Measurements from ENCODE around the gene GRB10.

Gene GRB10

DNA sequence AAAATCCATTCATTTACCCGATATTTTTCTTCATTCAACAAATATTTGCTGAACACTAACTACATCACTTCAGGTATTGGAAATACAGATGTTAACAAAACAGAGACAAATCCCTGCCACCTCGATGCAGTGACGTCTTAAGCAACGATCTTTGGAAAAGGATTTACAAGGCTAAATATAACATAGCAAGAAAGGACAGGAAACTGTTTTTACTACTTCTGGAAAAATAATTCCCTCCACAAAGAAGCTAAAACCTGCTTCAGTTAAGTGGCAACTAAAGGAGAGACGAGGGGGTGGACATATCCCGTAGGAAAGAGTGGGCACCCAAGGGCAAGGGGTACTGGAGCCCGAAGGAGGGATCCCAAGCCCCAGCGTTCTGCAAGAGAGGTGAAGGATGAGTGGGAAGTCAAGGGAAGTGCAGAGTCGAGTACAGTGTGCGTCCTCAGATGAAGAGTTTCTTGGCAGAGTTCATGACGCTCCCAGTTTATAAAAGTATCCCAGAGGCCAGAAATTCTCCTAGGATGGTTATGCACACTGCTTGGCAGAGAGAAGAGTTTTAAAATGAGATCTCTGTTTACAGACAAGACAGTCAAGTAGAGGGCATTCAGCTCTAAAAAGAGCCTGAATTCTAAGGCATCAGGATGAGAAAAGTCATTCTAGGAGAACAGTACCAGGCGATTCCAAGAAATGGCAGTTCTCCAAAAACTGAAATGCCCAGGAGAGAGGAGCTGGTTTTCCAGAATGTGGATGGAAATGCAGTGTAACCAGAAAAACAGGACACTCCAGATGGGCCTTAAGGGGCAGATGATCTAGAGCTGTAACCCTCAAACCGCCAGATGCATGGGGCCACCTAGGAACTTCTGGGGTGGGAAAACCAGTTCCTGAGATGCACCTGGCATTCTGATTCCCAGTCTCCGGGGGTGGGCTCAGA, 97.3 kb downstream of the GRB10 start:
- DNase-seq = no peak

DNA sequence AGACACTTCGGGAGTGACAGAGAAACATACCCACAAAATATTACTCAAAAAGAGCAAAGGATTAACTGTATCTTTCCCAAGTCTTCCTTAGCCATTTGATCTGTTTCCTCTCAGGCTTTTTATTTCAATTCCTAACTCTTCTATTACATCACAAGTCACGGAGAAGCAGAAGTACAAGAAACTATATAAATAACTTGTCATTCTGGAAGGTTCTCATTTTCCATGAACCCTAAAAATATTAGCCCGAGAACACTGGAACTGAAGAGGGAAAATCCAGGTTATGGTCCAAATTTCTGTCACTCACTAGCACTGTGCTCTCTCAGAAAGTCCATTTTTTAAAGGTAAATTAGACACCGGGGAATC, 98.0 kb downstream of the GRB10 start:
- no peak for DNase-seq

DNA sequence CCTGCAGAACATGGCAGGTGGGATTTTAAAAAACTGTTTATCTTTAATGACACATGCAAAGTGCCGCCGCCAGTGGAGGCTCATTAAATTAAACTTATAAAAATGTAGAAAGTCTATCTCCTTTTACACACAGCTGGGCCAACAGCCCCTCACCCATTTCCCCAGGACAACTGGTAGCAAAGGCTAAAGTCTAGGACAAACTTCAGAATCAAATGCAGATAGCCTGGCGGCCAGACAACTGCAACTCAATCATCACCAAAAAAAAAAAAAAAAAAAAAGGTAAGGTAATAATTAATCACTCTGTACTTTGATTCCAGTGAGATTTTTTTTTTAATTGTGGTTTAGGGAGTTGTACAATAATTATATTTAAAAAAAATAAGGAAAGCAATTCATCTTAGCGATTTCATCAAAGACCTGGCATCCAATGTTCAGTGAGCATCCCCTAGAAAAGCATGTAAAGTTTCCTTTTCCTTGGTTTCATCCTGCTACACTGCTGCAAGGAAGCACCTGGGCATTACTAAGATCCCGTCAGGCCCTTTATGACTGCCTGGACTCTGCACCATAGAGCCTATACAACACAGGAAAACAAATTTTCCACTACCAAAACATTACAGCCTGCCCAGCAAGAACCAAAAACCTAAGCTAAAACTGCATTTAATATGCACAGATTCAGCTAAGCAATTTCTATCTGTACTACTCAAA, 98.5 kb downstream of the GRB10 start:
- DNase-seq = no peak

DNA sequence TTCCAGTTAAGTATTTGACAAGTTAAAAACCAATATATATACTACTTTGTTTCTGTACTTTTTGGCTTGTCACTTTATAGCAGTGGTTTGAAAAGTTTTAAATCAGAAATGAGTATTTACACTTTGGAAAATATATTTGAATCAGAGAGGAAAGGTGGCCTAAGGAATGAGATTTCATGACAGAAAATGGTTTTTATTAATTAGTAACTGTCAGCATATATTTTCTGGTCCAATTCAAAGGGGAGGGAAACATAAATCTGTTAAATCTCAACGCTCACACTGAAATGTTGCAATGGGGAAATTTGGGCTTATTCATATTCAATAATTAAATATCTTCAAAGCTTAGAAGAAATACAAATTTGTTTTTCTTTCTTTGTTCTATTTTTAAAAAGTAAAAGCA, 100.1 kb downstream of the GRB10 start:
- DNase-seq = no peak

DNA sequence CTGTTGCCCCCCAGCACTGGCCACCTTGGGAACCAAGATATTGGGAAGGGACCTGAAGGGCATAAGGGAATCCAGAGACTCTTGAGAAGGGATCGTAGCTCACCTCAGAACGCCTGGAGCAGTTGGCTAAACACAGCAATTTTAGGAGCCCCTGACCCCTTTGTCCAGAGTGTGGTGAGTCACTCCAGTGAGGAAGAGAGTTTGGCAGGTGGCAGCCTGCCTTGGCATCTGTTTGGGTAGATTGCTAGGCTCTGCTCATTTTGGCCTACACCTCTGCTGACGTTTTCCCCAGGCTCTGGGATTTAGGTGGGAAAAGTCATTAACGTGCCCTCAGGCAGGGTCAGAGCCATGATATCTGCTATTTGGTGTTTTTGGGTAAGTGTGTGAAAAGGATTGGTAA, 100.6 kb downstream of the GRB10 start:
- no peak for DNase-seq

DNA sequence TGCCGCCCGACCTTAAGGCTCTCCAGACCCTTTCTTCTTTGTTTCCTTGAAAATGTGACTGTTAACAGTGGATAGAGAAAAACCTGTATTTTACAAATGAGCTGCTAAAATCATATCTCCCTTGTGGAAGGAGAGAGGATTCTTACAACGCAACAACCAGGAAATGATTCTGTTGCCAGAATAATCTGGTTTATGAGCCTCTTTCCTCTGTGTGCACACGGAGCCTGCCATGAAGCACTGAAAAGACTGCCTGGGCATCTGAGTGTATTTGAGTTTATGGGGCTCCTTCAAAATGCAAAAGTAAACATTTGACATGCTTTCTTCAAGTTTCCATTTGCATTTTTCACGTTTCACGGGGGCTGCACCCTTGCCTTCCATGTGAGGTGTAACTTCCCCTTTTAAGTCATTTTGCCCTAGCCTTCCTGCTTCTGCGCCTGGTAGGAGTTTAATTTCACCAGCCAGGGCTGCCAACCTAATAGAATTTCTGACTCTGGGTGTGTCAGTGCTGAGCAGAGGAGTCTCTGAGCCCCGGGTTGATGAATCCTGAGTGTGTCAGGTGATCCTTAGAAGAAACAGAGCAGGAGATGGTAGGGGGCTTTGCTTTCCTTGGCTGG, 101.2 kb downstream of the GRB10 start:
- DNase-seq = no peak

DNA sequence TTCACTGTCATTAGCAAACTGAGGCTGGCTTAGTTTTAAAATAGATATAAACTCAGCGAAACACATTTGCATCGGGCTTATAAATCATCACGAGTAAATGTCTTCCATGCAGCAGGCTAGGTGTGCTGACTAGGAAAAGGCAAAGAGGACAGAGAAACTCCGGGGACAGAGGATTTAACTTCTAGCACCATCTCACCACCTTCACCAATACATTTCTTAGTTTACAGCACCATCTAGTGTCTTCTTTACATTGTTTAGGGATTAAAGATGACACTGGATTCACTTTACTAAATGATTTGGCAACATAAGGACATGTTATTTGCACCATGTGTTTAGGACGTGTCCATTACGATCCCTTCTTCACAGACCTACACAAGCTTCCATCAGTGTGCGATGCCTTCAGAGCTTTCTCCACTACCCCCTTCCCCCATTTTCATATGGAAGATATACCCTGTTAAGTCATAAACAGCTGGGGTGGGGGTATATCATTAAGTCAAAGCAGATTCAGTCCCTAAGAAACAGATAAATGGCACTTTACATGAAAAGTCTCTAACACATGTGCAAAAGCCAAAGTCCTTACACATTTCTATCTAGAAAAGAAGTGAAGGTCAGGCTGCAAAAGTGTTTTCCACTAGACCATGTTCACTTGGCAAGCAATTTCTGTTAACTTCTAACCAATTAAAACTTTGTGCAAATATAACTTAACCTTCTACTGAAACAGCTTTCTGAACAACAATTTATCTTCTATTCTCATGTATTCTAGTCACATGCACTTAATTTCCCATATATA, 103.3 kb downstream of the GRB10 start:
- no peak for DNase-seq

DNA sequence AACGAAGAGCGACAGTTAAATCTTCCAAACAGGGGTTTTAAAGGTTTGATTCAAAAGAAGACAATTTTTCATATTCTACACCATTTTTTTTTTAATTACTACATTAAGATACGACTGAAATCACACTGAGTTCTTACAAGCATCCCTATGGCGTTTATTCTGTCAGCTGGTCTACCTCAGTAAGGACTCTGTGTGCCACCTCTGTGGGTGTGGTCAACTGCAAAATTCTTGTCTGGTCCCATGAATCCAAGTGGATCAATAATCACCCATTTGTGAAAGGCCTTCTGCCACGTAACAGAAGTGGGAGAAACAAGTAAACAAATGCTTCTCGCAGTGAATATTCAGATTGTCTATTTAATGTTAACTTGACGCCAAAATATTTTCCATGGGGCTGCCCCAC, 104.1 kb downstream of the GRB10 start:
- no peak for DNase-seq

DNA sequence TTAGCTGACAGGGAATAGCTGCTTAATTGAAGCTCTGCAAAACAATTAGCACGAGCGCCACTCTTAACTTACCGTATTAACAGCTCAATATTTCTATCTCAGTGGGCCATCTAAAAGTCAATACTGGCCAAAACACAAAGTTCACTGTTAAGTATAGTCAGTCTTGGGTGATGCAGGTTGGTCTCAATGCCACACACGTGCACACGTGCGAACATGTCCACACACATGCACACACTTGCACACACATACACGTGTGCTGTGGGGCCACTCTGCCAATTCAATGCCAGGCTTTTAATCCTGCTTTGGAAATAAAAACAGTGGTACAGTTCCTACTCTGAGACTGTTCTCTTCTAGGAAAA, 105.1 kb downstream of the GRB10 start:
- DNase-seq = no peak

DNA sequence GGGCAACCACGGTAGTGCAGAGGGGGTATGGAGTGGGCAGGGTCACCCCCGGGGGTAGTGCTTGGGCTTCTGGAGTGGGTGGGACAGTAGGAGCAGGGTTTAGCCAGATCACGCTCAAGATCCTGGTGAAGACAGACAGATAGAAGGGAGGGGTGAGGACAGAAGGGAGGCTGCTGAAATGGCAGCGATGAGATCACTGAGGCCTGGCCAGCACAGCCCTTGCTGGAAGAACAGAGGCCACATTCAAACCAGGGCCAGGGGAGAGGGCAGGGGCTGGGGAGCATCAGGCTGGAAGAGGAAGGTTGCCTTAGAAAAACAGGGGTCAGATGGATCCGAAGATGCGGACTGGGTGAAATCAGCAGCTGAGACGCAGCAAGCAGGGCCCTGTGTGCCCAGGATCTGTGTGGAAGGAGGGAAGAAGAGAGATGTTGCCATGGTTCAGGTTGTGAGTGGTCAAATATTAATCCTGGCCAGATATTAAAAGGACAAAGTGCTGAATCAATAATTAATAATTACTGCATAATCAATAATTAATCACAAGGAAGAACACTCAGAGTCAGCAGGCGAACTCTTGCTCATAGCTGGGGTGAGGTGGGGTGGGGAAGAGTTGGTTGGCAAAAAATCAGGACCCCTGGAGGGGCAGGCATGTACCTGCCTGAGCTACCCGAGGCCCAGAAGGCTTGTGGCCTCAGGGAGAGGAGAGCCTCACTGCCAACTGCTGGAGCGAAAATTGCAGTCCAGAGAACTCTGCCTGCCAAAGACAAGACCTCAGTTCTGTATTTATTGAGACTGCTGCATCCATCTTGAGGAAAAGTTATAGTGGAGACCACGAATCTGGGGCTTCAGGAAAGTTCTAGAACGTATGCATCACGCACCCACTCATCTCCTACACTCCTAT, 105.7 kb downstream of the GRB10 start:
- no peak for DNase-seq

DNA sequence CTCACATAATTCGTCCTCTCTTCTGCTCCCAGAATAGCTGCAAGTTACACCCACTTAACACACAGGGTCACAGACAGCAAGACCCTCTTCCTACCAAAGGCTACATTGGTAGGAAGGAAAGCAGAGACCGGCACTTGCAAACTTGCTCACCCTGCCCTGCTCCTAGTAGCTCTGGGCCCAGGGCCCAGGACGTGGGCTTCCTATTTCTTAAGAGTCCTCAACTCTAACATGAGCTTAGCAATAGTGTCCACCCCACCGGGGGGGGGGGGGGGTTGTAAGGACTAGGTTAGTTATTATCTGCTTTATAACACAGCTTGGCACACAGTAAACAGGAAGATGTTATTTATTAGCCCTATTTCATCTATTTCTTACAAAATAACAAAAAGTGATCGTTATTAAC, 106.6 kb downstream of the GRB10 start:
- no peak for DNase-seq

DNA sequence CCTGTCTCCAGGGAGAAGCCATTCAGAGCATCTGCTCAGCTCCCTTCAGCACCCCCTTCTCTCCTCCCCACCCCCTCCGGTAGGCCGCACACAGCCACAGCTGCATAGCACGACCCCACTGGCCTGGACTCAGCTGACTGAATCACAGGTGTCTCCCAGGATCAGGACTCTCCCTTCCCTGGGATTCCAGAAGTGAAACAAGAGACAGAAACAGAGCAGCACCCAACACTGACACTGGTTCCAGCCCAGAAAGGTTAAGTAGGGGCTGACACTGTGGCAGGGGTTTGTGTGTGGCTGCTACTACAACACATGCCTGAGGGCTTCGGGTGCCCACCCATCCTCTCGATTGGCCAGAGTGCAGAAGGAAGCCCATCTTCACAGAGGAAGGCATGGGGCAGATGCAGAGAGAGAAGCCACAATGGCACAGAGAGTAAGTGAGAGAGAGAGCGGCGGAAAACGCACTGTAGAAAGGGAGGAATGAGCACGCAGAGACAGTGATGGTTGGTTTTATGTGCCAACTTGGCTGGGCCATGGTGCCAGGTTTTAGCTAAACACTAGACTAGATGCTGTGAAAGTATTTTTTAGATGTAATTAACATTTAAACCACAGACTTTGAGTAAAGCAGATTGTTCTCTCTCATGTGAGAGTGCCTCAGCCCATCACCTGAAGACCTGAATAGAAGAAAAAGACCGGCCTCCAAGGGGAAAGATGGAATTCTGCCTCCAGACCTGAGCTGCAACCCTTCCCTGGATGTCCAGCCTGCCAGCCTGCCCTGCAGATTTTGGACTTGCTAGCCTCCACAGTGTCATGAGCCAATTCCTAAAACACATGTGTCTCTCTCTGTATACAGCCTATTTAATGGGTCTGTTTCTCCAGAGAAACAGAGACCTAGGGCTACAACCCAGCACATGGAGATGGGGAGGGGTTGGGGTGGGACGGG, 107.5 kb downstream of the GRB10 start:
- no peak for DNase-seq

DNA sequence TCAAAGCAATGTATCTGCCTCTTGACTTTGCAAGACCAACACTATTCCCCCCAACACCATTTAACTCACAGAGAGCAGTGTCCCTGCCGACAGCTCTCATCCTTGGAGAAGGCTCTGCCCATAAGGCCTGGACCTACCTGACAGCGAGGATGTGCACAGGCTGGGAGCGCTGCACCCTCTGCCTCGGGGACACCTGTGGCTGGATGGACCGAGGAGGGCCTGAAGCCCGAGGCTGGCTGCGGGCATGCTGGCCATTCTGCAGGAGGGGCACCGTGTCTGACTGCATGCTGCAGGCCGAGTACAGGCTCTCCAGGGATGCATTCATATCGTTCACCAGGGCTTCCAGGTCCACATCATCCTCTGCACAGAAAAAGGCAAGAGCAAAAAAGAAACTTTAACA, 108.4 kb downstream of the GRB10 start:
- DNase-seq = no peak

DNA sequence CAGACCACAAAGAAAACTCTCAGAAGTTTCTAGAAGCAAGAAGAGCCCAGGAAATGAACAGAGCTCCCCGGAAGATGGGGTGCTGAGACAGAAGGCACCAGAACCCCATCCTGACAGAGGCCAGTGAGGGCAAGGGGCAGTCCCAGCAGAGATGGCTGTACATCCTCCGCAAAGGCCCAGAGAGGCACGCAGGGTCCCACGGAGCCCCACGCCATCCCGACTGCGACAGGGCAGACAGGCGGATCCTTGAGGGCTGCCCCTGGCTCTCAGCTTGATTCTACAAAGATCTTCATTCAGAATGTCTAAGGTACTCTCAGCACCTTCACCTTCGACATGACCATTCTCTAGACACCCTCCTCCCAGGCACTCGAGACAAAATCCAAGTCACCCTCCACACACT, 109.6 kb downstream of the GRB10 start:
- DNase-seq = no peak

DNA sequence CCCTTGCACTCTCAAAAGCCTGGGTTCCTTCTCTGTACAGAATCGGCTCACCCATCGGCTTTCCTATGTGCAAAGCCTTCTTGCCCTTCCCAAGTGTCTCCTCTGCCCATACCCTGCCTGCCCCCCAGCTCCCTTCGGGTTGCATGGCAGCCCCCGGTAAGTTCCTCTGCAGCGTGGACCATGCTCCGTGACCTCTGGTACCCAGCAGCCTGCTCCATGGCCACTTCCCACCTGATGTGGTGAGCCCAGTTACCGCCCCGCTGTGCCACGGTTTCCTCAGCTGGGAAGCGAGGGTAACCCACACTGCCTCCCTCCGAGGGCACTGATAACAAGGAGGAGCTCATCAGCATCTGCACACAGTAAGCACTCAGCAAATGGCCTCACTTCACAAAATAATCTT, 110.7 kb downstream of the GRB10 start:
- no peak for DNase-seq

DNA sequence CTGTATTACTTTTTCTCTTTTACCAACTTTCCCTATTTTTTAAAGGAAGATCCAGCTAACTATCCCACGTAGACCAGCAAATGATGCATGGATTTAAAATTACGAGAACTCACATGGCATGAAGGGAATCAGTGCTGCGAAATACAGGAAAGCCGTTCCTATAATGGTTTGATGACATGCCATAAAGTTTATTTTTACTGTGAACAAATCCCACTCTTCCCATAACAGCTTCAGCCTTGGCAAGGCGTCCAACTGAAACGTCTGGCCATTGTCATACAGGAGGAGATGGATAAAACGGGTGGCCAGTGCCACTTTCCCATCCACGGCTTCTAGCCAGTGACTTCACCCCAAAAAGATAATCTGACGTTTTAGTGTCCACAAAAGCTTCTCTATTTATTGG, 111.3 kb downstream of the GRB10 start:
- DNase-seq = no peak

DNA sequence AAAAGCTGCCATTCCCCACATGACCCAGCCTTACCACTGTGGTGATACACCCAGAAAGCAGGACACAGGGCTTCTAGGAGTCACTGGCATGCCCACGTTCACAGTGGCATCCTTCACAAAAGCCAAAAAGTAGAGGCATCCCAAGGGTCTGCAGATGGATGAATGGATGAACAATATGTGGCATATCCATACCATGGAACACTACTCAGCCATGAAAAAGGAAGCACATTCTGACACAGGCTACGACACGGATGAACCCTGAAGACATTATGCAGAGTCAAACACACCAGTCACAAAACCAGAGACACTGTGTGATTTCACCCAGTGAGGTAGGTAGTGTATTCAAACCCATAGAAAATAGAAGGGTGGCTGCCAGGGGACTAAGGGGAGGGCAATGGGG, 112.8 kb downstream of the GRB10 start:
- DNase-seq = no peak

DNA sequence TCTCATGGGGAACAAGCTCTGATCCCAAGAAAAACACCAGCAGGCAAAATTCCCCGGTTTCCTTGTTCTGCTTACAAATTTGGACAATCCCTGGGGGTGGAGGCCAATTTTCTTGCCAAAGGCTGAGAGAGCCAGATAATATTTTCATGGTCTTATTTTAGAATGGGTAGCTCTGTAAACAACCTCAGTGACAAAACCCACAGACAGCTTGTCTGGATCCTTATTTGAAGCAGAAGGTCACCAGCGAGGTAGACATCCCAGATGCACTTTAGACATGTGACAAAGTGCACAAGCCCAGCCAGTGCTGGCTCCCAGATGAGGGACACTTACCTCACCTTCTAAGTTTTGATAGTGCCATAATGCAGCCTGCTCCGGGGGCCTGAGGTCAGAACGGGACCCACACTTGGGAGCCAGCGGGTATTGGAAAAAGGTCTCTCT, 114.9 kb downstream of the GRB10 start:
- no peak for DNase-seq

DNA sequence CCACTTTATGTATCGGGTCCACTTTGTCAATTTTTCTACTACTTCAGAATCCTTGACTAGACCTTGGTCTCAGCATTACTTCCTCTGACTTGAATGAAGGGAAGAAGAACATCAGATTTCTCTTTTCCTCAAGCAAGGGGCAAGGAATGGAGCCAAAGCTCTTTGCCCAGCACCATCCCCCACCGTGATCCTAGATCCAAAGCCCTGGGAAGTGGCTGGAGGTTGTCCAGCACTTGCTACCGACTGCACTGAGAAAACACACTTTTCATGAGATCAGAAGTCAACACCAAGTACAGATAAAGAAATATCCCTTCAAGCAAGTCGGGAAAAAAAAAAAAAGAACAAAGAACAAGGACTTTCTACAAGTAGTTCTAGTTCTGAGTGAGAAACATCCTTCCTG, 115.4 kb downstream of the GRB10 start:
- no peak for DNase-seq

DNA sequence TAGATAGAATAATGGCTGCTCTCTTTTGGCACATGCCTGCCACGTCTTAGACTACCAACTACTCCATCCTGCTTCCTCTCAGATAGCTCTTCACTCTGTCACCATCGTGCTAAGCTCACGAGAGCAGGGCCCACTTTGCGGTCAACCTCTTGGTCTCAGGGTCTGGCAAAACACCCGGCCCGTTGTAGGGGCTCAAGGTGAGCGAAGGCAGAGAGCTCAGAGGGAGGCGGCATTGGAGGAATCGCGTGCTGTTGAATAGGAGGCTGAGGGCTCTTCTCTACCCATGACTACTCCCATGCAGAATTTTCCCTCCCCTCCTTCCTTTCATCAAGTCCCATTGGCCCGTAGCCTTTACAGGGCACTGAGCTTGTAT, 116.6 kb downstream of the GRB10 start:
- no peak for DNase-seq

All from activated CD4-positive, alpha-beta T cell treated with anti-CD3 and anti-CD28 coated beads for 48 hours (primary cell).